GM10248 (cell line): ENCODE data around the gene TSPAN15.
"Not testable (repeated sequence)": the region's sequence is repeated elsewhere in the genome, so short reads cannot be mapped to it uniquely, and the experiment has no call there.

Experiments
- CTCF ChIA-PET: fragments of 300-600 bp; sonication (Branson Sonifier 250); formaldehyde crosslinking; extraction: SDS; loops from one replicate; lab custom pipeline; 2021; ENCODE audit warnings: antibody characterized with exemption; lab: Yijun Ruan, JAX
- POLR2A ChIA-PET: fragments of 350-650 bp; sonication (Branson Sonifier 250); formaldehyde crosslinking; extraction: SDS; loops from one replicate; lab custom pipeline; 2020; ENCODE audit warnings: antibody characterized with exemption; lab: Yijun Ruan, JAX
- DNase-seq: peaks from one replicate; pipeline ENCODE4 v3.0.0; 2012; ENCODE audit errors: extremely low spot score
- TF ChIP-seq, protein P1 (sequence below): IDR thresholded peaks from 2 replicates; pipeline ENCODE4 v1.5.1; 2012; ENCODE audit warnings: mild to moderate bottlenecking, low read depth; ENCODE audit errors: extremely low read depth, missing control alignments, control extremely low read depth

TSPAN15 gene

DNA sequence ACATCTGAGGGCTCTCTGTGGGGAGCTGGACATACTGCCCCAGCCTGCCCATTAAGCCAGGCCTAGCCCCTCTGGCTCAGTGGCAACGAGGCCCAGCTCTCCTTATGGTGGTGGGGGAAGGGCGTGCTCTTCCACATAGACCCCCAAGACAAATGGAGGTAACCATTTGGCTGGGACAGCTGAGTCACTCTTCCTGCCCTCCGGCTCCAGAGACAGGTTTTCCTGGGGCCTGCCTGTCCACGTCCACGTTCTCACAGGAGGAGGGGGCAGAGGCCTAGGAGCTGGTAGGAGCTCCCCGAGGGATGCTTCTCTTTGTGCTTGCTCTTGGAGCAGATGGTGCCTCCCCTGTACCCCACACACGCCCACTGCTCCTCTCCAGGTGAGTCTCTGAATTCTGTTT lies 33.5 kb downstream of the TSPAN15 start:
- DNase-seq: no peak
- POLR2A ChIA-PET: no interaction called here
- CTCF ChIA-PET: interaction anchor here (1.3 to 1.8 kb wide), 3 partner anchors 23 to 76 kb away, joined by 4 to 7 read pairs (median 6); no protein-coding TSS in a partner anchor
- TF ChIP-seq, protein P1, sequence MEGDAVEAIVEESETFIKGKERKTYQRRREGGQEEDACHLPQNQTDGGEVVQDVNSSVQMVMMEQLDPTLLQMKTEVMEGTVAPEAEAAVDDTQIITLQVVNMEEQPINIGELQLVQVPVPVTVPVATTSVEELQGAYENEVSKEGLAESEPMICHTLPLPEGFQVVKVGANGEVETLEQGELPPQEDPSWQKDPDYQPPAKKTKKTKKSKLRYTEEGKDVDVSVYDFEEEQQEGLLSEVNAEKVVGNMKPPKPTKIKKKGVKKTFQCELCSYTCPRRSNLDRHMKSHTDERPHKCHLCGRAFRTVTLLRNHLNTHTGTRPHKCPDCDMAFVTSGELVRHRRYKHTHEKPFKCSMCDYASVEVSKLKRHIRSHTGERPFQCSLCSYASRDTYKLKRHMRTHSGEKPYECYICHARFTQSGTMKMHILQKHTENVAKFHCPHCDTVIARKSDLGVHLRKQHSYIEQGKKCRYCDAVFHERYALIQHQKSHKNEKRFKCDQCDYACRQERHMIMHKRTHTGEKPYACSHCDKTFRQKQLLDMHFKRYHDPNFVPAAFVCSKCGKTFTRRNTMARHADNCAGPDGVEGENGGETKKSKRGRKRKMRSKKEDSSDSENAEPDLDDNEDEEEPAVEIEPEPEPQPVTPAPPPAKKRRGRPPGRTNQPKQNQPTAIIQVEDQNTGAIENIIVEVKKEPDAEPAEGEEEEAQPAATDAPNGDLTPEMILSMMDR: no peak

DNA sequence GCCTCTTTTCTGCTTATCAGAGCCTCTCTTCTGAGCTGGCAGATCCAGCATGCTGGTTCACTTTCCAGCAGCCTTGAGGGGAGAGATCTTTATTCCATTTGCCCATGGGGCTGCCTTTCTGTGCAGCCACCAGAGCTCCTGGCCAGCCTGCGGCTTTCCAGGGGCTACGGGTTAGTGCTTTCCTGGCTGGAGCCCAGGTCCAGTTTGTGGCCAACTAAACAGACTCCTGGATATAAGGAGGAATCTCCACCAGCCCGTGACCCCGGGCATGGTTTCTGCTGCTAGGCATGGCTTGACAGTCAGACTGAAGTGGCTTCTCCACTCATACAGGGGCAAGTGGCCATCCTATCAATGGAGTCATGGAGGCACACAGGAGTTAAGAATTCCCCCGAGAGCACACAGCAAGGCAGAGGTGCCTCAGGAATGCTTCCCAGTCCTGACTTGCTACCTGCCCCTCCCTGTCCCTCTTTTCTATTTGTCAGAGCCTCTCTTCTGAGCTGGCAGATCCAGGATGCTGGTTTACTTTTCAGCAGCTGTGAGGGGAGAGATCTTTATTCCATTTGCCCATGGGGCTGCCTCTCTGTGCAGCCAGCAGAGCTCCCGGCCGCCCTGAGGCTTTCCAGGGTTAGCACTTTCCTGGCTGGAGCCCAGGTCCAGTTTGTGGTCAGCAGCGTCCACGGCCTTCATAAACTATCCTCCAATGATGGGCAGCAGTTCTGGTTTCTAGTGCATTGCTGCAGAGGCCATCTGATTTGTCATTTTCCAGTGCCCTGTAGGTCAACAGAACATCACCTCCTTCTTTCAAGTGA lies 35.9 kb downstream of the TSPAN15 start:
- no peak for DNase-seq
- ChIA-PET CTCF (interaction anchor here (0.6 kb wide), 1 partner anchor 28 kb away, joined by 3 read pairs; no protein-coding TSS in a partner anchor), POLR2A (no interaction called here)
- TF ChIP-seq, protein P1: no peak

DNA sequence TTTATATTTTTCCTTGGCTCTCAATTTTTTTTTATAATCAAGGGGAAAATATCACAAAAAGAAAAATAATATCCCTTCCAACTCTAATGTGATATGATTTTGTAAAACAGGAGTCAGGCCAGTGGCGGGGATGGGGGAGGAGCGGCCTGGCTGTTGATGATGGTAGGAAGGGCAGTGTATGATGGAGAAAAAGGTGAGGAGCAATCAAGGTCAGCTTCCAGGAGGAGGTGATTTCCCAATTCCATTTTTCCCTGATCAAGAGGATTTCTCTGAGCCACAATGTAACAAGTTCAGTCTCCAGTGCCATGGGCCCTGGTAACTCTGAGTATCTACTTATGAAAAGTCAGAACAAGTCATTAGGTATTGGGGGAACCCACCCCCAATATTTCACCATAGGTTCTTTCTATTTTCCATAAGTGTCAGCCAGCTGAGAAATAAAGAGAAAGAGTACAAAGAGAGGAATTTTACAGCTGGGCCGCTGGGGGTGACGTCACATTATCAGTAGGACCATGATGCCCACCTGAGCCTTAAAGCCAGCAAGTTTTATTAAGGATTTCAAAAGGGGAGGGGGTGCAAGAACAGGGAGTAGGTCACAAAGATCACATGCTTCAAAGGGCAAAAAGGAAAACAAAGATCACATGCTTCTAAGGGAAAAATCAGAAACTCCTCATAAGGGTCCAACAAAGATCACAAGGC lies 37.0 kb downstream of the TSPAN15 start:
- POLR2A ChIA-PET, DNase-seq, CTCF ChIA-PET: not testable (repeated sequence)

DNA sequence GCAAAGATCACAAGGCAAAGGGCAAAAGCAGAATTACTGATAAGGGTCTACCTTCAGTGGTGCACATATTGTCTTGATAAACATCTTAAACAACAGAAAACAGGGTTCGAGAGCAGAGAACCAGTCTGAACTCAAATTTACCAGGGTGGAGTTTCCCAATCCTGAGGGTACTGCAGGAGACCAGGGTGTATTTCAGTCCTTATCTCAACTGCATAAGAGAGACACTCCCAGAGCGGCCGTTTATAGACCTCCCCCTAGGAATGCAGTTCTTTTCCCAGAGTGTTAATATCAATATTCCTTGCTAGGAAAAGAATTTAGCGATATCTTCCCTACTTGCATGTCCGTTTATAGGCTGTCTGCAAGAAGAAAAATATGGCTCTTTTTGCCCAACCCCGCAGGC lies 37.6 kb downstream of the TSPAN15 start:
- POLR2A ChIA-PET, CTCF ChIA-PET: not testable (repeated sequence)

GRCh38 chr10:69489506-69490090 lies 38.3 kb downstream of the TSPAN15 start:
- ChIA-PET POLR2A (no interaction called here), CTCF (no interaction called here)
- TF ChIP-seq, protein P1: no peak
- DNase-seq: no peak

More for the DNA sequence above, 37.6 kb downstream of the TSPAN15 start:
- not testable (repeated sequence) for DNase-seq

- ChIA-PET CTCF (interaction anchor here (1.4 kb wide), 1 partner anchor 33 kb away, joined by 3 read pairs; no protein-coding TSS in a partner anchor), POLR2A (no interaction called here)
- TF ChIP-seq, protein P1: no peak
- no peak for DNase-seq
These were observed 39.6 kb downstream of the TSPAN15 start for GRCh38 chr10:69490876-69491275.

DNA sequence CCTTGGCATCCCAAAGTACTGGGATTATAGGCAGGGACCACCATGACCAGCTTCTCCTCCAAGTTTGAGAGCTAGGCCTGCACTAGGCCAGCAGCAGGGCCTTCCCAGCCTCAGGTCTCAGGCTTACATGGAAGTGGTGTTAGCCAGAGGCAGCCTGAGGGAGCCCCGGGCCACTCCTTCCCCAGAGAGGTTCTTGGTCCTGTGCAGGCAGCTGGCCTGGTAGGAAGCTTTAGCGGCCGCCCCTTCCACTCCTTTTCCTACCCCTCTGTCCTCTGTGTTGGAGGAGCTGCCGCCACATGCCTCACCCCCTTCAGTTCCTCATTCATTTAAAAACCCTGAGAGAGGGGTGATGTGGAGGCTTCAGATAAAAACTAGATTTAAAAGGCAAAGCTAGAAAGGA lies 40.3 kb downstream of the TSPAN15 start:
- DNase-seq: no peak
- TF ChIP-seq, protein P1: no peak
- ChIA-PET POLR2A (no interaction called here), CTCF (interaction anchor here (0.7 to 1.5 kb wide), 3 partner anchors 23 to 153 kb away, joined by 3 read pairs; no protein-coding TSS in a partner anchor)
